ENCODE measurements around the gene CCDC127.
"Not testable (repeated sequence)": the region's sequence is repeated elsewhere in the genome, so short reads cannot be mapped to it uniquely, and the experiment has no call there.

Gene CCDC127, protein sequence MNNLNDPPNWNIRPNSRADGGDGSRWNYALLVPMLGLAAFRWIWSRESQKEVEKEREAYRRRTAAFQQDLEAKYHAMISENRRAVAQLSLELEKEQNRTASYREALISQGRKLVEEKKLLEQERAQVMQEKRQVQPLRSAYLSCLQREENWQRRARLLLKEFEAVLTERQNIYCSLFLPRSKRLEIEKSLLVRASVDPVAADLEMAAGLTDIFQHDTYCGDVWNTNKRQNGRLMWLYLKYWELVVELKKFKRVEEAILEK

GRCh38 chr5:217494-218456 is at the start of gene CCDC127, which contains the start of gene SDHA:
TSS of gene CCDC127 (minus strand) at chr5:218153. CDS start at chr5:216849, 1,304 bp downstream.
TSS of gene SDHA (plus strand) at chr5:218320. CDS start at chr5:218356, 36 bp downstream.
- peak; percentile 92 for DNase-seq (ENCODE audit: low spot score)

DNA sequence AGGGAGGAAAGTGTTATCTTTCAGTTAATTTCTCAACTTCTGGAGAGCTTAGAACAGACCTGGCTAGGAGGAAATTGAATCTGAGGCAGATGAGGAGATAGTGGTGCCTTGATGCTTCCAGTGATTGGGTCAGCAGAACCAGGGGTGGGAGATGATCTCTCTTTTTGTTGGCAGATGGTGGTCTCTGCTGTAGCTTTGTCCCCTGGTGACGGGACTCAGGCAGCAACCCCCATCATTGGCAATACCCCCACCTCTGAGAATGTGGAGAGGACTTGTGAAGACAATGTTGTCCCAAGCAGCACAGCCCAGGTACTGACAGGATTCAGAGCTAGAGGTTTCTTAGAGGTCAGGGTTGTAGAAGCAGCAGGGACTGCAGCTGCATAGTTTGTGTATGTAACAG is 49.8 kb upstream of the CCDC127 start:
- no peak for DNase-seq (ENCODE audit: low spot score)

DNA sequence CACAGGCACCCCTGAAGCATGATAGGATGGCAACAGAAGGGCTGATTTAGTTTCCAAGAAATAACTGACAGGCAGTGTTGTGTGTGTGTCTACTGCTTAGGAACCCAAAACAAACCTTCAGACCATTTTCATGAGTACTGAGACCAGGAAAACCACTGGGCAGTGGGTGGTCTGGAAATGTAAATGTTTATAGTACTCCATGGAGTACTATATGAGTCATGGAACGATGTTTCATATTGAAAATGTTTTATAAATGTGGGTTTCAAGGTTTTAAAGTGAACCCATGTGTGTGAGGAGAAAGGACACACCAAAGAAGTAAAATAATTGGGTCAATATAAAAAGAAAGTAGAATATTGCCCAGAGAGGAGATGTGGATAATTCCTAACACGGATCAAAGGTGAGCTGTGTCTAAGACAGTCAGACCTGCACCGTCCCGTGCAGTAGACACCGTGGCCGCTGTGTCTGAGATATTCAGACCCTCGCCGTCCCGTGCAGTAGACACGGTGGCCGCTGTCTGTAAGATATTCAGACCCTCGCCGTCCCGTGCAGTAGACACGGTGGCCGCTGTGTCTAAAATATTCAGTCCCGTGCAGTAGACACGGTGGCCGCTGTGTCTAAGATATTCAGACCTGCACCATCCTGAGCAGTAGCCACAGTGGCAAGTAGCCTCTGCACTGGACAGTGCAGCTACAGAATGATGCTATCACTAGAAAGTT is 48.5 kb upstream of the CCDC127 start:
- DNase-seq (ENCODE audit: low spot score) = not testable (repeated sequence)

DNA sequence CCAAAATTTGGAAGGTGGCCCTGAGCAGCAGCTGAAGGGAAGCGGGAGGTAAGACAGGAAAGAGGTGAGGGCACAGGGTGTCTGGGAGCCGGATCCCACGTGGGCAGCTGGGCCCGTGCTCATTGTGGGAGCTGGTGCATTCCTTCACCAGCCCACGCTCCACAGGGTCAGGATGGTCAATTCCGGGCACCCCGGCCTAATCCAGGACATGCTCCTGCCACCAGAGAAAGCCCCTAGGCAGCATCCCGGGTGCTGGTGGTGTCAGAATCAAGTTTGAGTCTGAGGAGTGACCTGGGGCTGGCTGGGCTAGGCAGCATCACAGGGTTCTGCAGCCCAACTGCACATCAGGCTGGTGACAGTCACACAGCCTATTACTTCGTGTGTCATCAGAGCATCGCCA is 46.4 kb upstream of the CCDC127 start:
- no peak for DNase-seq (ENCODE audit: low spot score)

DNA sequence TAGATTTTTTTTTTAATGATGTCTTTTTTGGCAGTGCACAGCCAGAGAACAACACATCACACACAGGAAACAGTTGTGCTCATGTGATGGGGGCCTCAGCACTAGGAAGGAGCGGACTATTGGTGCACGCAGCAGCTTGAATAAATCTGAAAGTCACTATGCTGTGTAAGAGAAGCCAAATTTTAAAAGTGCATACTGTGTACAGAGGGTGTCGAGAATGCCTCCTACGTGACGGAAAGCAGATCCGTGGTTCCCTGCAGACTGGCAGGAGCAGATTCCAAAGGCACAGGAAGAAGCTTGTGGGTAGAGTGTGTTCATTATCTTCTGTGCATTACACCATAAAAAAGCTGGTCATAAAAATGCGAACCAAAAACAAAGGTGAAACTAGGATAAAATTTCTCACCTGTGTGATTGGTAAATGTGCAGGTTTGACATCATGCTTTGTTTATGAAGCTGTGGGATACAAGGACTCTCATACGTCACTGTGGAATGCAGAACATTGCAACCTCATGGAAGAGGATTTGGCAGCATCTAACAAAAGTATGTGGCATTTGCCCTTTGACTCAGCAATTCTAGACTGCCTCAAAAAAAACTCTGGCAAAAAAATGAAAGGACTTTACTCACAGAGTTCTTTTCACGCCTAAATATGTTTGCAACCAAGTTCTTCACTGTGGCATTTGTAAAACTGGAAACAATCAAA is 45.5 kb upstream of the CCDC127 start:
- peak; percentile 92 for DNase-seq (ENCODE audit: low spot score)

GRCh38 chr5:257148-257547 is 39.2 kb upstream of the CCDC127 start:
- no peak for DNase-seq (ENCODE audit: low spot score)

- DNase-seq (ENCODE audit: low spot score) = not testable (repeated sequence)
Observed at GRCh38 chr5:256347-256746, 38.4 kb upstream of the CCDC127 start.

DNA sequence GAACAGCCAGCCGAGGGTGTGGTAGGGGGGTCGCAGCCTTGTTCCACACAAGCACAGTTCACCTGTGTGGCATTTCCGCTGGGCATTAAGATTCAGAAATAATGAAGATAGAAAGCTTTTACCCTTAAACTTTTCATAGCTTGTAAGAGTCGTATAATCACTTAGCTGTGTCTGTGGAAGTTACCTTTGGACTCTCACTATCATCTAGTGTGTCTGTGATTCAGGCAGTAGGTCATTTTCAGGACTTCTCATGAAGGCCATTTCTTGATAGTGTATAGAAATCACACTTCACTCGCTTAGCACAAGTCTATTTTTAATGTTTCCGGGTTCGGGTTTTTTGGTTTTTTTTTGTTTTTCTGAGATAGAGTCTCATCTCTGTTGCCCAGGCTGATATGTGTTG is 37.2 kb upstream of the CCDC127 start:
- not testable (repeated sequence) for DNase-seq (ENCODE audit: low spot score)

DNA sequence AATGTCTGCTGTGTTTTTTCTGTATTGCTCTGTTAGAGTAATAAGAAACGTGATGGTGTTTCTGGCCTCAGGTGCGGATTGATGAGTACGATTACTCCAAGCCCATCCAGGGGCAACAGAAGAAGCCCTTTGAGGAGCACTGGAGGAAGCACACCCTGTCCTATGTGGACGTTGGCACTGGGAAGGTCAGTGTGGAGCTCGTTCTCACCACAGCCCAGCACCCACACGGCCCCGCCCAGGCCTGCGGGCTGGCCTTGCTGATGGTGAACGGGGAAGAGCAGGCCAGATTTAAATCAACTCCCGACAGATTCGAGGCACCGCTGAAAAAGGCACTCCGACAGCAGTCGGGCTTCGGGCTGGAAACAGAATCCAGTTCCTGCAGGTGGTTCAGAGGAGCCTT is 36.4 kb upstream of the CCDC127 start:
- not testable (repeated sequence) for DNase-seq (ENCODE audit: low spot score)

GRCh38 chr5:252546-252945 is 34.6 kb upstream of the CCDC127 start:
- peak; percentile 86 for DNase-seq (ENCODE audit: low spot score)

DNA sequence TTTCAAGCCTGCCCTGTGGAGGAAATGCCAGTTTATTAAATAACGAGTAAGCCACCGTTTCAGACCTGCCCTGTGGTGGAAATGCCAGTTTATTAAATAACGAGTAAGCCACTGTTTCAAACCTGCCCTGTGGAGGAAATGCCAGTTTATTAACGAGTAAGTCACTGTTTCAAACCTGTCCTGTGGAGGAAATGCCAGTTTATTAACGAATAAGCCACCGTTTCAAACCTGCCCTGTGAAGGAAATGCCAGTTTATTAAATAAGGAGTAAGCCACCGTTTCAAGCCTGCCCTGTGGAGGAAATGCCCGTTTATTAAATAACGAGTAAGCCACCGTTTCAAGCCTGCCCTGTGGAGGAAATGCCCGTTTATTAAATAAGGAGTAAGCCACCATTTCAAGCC is 34.0 kb upstream of the CCDC127 start:
- peak; percentile 58 for DNase-seq (ENCODE audit: low spot score)

DNA sequence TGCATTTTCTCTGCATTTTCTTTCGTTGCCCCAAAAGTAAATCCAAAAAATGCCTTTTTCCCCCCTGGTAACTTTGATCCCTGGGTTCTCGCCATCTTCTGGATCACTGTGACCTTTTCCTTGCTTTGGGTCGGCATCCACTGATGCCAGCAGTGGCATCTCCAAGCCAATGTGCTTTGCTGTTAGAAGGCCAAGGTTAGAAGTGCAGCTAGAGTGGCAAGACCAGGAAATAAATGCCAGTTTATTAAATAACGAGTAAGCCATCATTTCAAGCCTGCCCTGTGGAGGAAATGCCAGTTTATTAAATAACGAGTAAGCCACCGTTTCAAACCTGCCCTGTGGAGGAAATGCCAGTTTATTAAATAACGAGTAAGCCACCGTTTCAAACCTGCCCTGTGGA is 33.6 kb upstream of the CCDC127 start:
- DNase-seq (ENCODE audit: low spot score) = not testable (repeated sequence)

- DNase-seq (ENCODE audit: low spot score) = not testable (repeated sequence)
Observed at GRCh38 chr5:251016-251415, 33.1 kb upstream of the CCDC127 start.

GRCh38 chr5:250396-250795 is 32.4 kb upstream of the CCDC127 start:
- not testable (repeated sequence) for DNase-seq (ENCODE audit: low spot score)

DNA sequence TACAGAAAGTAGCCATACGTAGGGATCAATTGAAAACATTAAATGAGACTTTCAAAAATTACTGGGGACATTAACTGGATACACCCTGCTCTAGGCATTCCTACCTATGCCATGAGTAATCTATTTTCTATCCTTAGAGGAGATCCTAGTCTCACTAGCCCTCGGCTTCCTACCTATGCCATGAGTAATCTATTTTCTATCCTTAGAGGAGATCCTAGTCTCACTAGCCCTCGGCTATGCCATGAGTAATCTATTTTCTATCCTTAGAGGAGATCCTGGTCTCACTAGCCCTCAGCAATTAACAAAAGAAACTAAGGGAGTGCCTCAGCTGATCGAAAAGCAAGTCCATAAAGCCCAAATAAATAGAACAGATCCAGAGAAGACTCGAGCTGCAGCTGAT is 27.8 kb upstream of the CCDC127 start:
- peak; percentile 45 for DNase-seq (ENCODE audit: low spot score)

- not testable (repeated sequence) for DNase-seq (ENCODE audit: low spot score)
Observed at GRCh38 chr5:243683-244367, 25.9 kb upstream of the CCDC127 start.

DNA sequence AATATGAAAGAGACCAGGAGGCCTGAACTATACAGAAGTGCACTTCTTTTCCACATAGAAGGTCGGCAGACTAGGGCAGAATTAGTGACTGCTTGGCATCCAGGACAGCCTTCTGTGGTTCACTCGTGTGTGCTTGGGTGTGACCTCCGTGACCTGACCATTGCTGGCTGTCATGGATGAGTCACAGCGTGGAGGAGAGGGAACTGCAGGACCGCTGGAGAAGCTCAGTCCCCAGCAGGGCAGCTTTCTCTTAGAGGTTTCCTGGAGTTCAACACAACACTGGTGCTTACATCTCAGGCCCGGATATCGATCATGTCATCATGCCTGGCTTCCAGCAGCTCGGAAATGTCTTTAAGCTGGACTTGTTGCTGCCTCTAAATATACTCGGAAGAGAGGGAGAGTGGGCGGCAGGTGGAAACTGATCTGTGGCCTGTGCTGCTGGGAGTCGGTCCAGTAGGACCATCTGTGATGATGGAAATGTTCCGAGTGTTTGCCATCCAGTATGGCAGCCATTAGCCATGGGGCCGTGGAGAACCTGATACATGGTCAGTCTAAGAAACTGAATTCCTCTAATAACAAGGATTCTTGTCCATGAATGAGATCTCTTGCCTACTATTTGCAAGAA is 23.2 kb upstream of the CCDC127 start:
- not testable (repeated sequence) for DNase-seq (ENCODE audit: low spot score)

DNA sequence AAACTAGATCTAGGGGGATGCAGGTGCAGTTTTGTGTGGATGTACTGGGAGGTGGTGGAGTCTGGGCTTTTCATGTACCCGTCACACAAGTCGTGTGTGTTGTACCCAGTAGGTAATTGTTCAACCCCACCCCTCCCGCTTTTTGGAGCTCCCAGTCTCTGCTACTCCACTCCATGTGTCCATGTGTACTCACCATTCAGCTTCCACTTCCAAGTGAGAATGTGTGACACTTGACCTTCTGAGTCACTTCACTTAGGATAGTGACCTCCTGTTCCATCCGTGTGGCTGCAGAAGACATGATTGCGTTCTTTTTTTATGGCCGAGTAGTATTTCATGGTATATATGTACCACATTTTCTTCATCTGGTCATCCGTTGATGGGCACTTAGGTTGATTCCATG is 22.6 kb upstream of the CCDC127 start:
- not testable (repeated sequence) for DNase-seq (ENCODE audit: low spot score)

GRCh38 chr5:237931-238330 is 20.0 kb upstream of the CCDC127 start:
- DNase-seq (ENCODE audit: low spot score) = not testable (repeated sequence)

DNA sequence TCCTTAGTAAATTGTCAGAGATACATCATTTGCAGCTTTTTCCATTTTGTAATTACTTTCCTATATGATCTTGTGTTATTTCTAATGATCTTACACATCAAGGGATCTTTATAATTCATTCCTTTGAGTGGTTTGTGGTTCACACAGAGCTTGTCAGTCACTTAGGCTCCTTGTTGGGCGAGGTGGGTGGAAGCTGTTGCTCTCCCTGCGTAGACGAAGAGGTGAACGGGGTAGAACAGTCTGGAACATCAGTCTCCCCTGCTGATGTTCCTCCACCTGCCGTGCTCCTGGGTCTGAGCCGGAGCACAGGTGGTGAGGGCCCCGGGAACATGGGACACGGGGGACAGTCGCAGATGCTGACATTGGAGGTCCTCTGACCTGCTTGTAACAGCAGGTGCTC is 17.6 kb upstream of the CCDC127 start:
- DNase-seq (ENCODE audit: low spot score) = not testable (repeated sequence)

GRCh38 chr5:234450-234849 is 16.5 kb upstream of the CCDC127 start:
- no peak for DNase-seq (ENCODE audit: low spot score)

Measured in kidney tubule cell (primary cell).